NT2/D1 (cell line): ENCODE measurements around the gene KRT83.

Experiments
- YY1 ChIP-seq: IDR thresholded peaks from 2 replicates; pipeline ENCODE4 v1.6.1; 2011; ENCODE audit not compliant: insufficient read length, insufficient read depth
- ZNF274 ChIP-seq: IDR thresholded peaks from 2 replicates; pipeline ENCODE4 v1.6.1; 2011; ENCODE audit warnings: mild to moderate bottlenecking, low read depth, low read length

- TF ChIP-seq YY1 (no peak), ZNF274 (no peak)
These were observed 50.0 kb downstream of the KRT83 start for GRCh38 chr12:52271158-52271557.
